ENCODE results near the gene ZNF263.

ZNF263 gene

DNA sequence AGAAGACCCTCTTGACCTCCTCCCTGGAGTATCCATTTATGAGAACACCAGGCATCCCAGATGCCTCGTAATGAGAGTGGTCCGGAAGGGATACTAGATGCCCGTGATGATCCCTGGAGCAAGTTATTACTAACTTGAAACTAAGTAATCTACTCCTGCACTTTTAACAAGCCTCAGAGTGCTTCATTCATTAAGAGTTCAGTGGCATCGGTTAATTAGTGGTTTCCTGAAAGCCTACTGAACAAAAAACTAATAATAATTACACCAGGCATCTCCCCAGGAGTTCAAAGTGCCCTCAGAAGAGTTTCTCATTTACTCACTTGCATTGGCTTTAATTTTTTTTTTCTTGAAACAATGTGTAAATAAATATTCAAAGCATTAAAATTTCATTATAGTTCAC lies 44.2 kb downstream of the ZNF263 start:
- no peaks in the 10 kb centered on the region for H3K4me1 ChIP-seq (ENCODE audit: insufficient read depth, low read length)
- H3K36me3 ChIP-seq (ENCODE audit: insufficient read depth, low read length), result no peaks in the 10 kb centered on the region
- no peaks in the 10 kb centered on the region for H3K9me3 ChIP-seq (ENCODE audit: control insufficient read depth, insufficient read depth, low read length)

GRCh38 chr16:3328104-3328503 lies 44.8 kb downstream of the ZNF263 start:
- H3K36me3 ChIP-seq (ENCODE audit: insufficient read depth, low read length), result no peaks in the 10 kb centered on the region
- no peak overlapping the region for H3K9ac ChIP-seq (ENCODE audit: low read depth, low read length)
- H3K4me1 ChIP-seq (ENCODE audit: insufficient read depth, low read length), result no peaks in the 10 kb centered on the region
- no peaks in the 10 kb centered on the region for H3K9me3 ChIP-seq (ENCODE audit: control insufficient read depth, insufficient read depth, low read length)

More for the DNA sequence above, 44.2 kb downstream of the ZNF263 start:
- H3K9ac ChIP-seq (ENCODE audit: low read depth, low read length), result no peak overlapping the region

- H3K4me1 ChIP-seq (ENCODE audit: insufficient read depth, low read length), result no peaks in the 10 kb centered on the region
- H3K36me3 ChIP-seq (ENCODE audit: insufficient read depth, low read length), result no peaks in the 10 kb centered on the region
- H3K9ac ChIP-seq (ENCODE audit: low read depth, low read length), result no peak overlapping the region
- no peaks in the 10 kb centered on the region for H3K9me3 ChIP-seq (ENCODE audit: control insufficient read depth, insufficient read depth, low read length)
These were observed 45.4 kb downstream of the ZNF263 start for GRCh38 chr16:3328643-3329042.
